Measurements from ENCODE around the gene SFT2D2. TPM values are rescaled to one million over a fixed set of nuclear protein-coding genes. Genes with fewer than 3 reads are reported as not detected.

The SFT2D2 gene
- polyA plus RNA-seq, 1 experiment: 19.2 TPM

DNA sequence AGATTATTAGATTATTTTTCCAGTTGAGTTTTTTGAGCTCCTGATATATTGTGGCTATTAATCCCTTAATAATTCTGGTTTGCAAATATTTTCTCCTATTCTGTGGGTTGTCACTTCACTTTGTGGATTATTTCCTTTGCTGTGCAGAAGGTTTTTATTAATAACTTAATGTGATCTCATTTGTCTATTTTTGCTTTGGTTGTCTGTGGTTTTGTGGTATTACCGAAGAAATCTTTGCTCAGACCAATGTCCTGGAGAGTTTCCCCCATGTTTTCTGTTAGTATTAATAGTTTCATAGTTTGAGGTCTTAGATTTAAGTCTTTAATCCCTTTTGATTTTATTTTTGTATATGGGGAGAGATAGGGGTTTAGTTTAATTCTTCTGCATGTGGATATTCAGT lies 47.8 kb downstream of the SFT2D2 start:
- POLR2A ChIA-PET: no interaction called here
- CTCF ChIA-PET: interaction anchor here (0.5 kb wide), 1 partner anchor 910 kb away, joined by 3 read pairs; no protein-coding TSS in a partner anchor
- DNase-seq (ENCODE audit: low read depth): no peak

DNA sequence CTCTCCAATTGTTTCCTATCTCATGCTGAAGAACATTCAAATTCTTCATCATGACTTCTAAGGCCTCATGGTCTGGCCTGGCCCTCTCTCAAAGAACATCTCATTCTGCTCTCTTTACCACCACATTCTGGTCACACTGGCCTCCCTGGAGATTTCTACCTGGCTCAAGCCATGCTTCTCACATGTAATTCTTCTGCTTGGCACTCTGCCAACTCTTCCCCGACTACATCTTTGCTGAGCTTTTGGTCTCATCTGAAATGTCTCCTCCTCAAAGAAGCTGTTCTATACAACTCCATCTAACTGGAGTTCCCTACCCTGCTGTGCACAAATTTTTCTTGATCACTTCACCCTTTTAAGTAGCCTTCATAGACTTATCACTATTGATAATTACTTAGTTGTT lies 53.4 kb downstream of the SFT2D2 start:
- no peak overlapping the region for H3K4me3 ChIP-seq (ENCODE audit: low read depth, low read length)
- H3K36me3 ChIP-seq (ENCODE audit: control insufficient read depth, insufficient read depth, low read length): no peaks in the 10 kb centered on the region; the same call in 1 of the 2 replicates
- TF ChIP-seq, protein P1, sequence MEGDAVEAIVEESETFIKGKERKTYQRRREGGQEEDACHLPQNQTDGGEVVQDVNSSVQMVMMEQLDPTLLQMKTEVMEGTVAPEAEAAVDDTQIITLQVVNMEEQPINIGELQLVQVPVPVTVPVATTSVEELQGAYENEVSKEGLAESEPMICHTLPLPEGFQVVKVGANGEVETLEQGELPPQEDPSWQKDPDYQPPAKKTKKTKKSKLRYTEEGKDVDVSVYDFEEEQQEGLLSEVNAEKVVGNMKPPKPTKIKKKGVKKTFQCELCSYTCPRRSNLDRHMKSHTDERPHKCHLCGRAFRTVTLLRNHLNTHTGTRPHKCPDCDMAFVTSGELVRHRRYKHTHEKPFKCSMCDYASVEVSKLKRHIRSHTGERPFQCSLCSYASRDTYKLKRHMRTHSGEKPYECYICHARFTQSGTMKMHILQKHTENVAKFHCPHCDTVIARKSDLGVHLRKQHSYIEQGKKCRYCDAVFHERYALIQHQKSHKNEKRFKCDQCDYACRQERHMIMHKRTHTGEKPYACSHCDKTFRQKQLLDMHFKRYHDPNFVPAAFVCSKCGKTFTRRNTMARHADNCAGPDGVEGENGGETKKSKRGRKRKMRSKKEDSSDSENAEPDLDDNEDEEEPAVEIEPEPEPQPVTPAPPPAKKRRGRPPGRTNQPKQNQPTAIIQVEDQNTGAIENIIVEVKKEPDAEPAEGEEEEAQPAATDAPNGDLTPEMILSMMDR (IDR thresholded peaks at IDR 0.05; ENCODE audit: insufficient read depth, low read depth, low read length): no peak
- POLR2A ChIA-PET: no interaction called here
- no peaks in the 10 kb centered on the region for H3K27me3 ChIP-seq (ENCODE audit: control insufficient read depth, insufficient read depth, low read length)
- CTCF ChIA-PET: interaction anchor here (0.9 to 1.5 kb wide), 3 partner anchors 14 to 43 kb away, joined by 3 read pairs; no protein-coding TSS in a partner anchor
- DNase-seq (ENCODE audit: low read depth): no peak

More for the DNA sequence above, 47.8 kb downstream of the SFT2D2 start:
- Histone ChIP-seq H3K36me3 (ENCODE audit: control insufficient read depth, insufficient read depth, low read length) (no peaks in the 10 kb centered on the region), H3K27me3 (ENCODE audit: control insufficient read depth, insufficient read depth, low read length) (no peaks in the 10 kb centered on the region), H3K4me3 (ENCODE audit: low read depth, low read length) (no peak overlapping the region)
- TF ChIP-seq, protein P1 (IDR thresholded peaks at IDR 0.05; ENCODE audit: insufficient read depth, low read depth, low read length): no peak

DNA sequence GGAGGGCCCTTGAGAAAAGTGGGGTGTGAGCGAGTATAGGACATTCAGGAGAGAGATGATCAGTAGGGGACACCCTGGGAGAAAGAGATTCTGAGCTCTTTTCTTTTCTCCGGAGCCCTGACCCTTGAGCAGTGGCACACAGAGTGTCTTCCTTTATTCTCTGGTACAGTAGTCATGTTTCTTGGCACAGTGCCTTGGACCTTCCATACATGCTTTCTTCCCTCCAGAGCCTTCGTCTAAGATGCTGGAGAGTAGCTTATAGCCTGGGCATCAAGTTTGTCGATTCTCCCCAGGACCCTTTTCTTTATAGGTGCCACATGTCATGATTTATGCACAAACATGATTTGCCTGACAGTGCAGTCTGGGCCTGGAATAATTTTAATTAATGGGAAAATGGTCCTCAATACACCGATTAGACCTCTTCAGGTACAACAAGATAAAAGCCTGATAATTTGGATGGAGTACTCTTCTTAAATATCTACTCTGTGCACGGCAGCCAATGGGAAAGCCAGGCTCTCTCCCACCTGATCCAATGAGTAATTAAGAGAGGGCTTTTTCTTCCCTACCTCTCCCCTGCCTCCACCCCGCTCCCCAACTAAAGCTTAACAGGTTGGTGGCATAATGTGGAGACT lies 54.6 kb downstream of the SFT2D2 start, which contains the start of gene TBX19:
Gene TBX19, plus strand, starts transcription at position 582 of the 632 bp plus-strand sequence. CDS start 214 bp downstream, outside the sequence.
- Histone ChIP-seq H3K27me3 (ENCODE audit: control insufficient read depth, insufficient read depth, low read length) (no peaks in the 10 kb centered on the region), H3K36me3 (ENCODE audit: control insufficient read depth, insufficient read depth, low read length) (no peaks in the 10 kb centered on the region; the same call in 1 of the 2 replicates), H3K4me3 (ENCODE audit: low read depth, low read length) (no peak within 1 kb of the TSS)
- TF ChIP-seq, protein P1 (IDR thresholded peaks at IDR 0.05; ENCODE audit: insufficient read depth, low read depth, low read length): no peak
- no peak for DNase-seq (ENCODE audit: low read depth)
- ChIA-PET CTCF (interaction anchor here (0.9 to 1.5 kb wide), 3 partner anchors 18 to 45 kb away, joined by 3 read pairs; no protein-coding TSS in a partner anchor), POLR2A (no interaction called here)

DNA sequence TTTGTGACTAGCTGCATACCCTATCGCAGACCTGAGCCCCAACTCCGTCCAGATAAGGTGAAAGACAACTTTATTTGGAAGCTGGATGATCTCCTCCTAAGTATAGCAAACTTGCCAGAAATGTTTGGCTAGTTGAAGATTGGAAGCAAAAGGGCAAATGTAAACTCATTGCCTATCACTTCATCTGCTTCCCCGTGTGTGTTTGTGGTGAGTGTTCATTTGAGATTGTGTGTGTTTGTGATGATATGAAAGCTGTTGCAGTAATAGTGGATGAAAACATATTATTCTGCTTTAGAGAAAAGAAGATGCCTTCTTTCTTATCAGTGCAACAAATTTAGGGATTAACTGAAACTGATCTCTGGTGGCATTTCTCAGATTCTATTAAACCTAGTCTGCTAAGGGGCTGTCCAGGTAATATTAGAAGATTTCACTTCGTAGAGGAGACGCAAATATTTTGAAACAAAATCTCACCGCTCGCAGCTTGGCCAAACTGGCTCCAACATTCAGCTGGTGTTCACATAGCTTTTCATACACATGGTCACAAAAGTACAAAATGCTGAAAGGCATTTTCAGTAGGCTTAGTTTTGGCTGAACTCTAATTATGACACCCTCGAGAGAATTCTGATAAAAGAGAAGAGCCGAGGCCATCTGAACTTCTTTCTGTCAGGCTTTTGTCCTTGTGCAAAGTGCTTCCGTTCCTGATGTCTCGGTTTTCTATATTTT lies 56.0 kb downstream of the SFT2D2 start:
- no peaks in the 10 kb centered on the region for H3K27me3 ChIP-seq (ENCODE audit: control insufficient read depth, insufficient read depth, low read length)
- ChIA-PET POLR2A (no interaction called here), CTCF (interaction anchor here (0.6 to 1.0 kb wide), 3 partner anchors 10 to 101 kb away, joined by 3 read pairs; no protein-coding TSS in a partner anchor)
- no peak overlapping the region for H3K4me3 ChIP-seq (ENCODE audit: low read depth, low read length)
- TF ChIP-seq, protein P1 (IDR thresholded peaks at IDR 0.05; ENCODE audit: insufficient read depth, low read depth, low read length): no peak
- DNase-seq (ENCODE audit: low read depth): no peak
- no peaks in the 10 kb centered on the region; the same call in 1 of the 2 replicates for H3K36me3 ChIP-seq (ENCODE audit: control insufficient read depth, insufficient read depth, low read length)

DNA sequence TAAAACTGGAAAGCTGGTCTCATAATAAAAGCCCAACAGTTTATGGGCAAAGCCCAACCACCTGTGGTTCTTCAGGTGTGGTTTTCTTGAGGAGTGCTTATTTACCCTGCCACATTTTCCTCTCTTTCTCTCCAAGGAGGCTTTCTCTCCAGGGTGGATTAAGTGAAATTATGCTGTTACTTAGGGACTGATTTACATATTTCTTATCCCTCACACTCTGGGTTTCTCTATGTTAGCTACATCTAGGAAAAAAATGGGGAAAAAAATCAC lies 59.7 kb downstream of the SFT2D2 start:
- TF ChIP-seq, protein P1 (IDR thresholded peaks at IDR 0.05; ENCODE audit: insufficient read depth, low read depth, low read length): no peak
- no peak overlapping the region for H3K4me3 ChIP-seq (ENCODE audit: low read depth, low read length)
- CTCF ChIA-PET: no interaction called here
- no peak for DNase-seq (ENCODE audit: low read depth)
- POLR2A ChIA-PET: no interaction called here
- no peaks in the 10 kb centered on the region; the same call in 1 of the 2 replicates for H3K36me3 ChIP-seq (ENCODE audit: control insufficient read depth, insufficient read depth, low read length)
- no peaks in the 10 kb centered on the region for H3K27me3 ChIP-seq (ENCODE audit: control insufficient read depth, insufficient read depth, low read length)

Data from BJ (cell line).